CD14-positive monocyte (primary cell): Measurements from ENCODE around the gene RAD51C. TPM values are rescaled to one million over a fixed set of nuclear protein-coding genes. Genes with fewer than 3 reads are reported as not detected.

Experiments
- DNase-seq, 3 donors: peaks; one replicate each; pipeline ENCODE4 v3.0.0-alpha.2; 2011 to 2022
- H2AFZ ChIP-seq: 2 replicates; pipeline ENCODE4 v1.6.0; 2012; ENCODE audit warnings: mild to moderate bottlenecking, low read depth, low read length, inconsistent platforms; ENCODE audit not compliant: insufficient read depth, poor library complexity, severe bottlenecking
- H3K27ac ChIP-seq, 2 donors: 1 replicate in 1 of 2; 2 replicates in 1 of 2; pipeline ENCODE4 v1.5.1; 2012 to 2013; ENCODE audit warnings: low read length in 2 of 2, control low read depth in 1 of 2, inconsistent platforms in 1 of 2, low read depth in 1 of 2, mild to moderate bottlenecking in 1 of 2
- H3K27me3 ChIP-seq, 2 donors: one replicate each; pipeline versions ENCODE4 v1.6.0 to v1.6.1; 2011 to 2013; ENCODE audit warnings: low read length in 2 of 2; ENCODE audit not compliant: control insufficient read depth in 2 of 2, insufficient read depth in 2 of 2
- H3K36me3 ChIP-seq, 2 donors: replicated peaks in 1 of 2; 1 replicate in 1 of 2; 2 replicates in 1 of 2; pipeline versions ENCODE4 v1.5.1 to v1.6.1; 2012 to 2013; ENCODE audit warnings: low read length in 2 of 2, control low read depth in 1 of 2, inconsistent platforms in 1 of 2, mild to moderate bottlenecking in 1 of 2; ENCODE audit not compliant: insufficient read depth in 2 of 2, control insufficient read depth in 1 of 2
- H3K4me1 ChIP-seq, 2 donors: 1 replicate in 1 of 2; 2 replicates in 1 of 2; pipeline versions ENCODE4 v1.5.1 to v1.6.1; 2012 to 2013; ENCODE audit warnings: low read length in 2 of 2, control low read depth in 1 of 2, inconsistent platforms in 1 of 2, mild to moderate bottlenecking in 1 of 2, moderate library complexity in 1 of 2; ENCODE audit not compliant: insufficient read depth in 2 of 2, control insufficient read depth in 1 of 2
- H3K4me2 ChIP-seq: replicated peaks from 2 replicates; pipeline ENCODE3; 2012; ENCODE audit warnings: low read length, moderate library complexity, mild to moderate bottlenecking; ENCODE audit not compliant: poor library complexity, severe bottlenecking; ENCODE audit errors: extremely low read depth
- H3K4me3 ChIP-seq, 3 experiments: fragments of 200-600 bp in 1 of 3; sonication (generic) in 1 of 3; replicated peaks in 1 of 3; 1 replicate in 2 of 3; 2 replicates in 1 of 3; pipeline ENCODE4 v1.5.1; 2011 to 2013; ENCODE audit warnings: low read length in 3 of 3, mild to moderate bottlenecking in 3 of 3, control low read depth in 2 of 3, low read depth in 2 of 3, inconsistent platforms in 1 of 3, moderate library complexity in 1 of 3
- H3K79me2 ChIP-seq: 2 replicates; pipeline ENCODE4 v1.6.0; 2012; ENCODE audit warnings: mild to moderate bottlenecking, control low read depth, inconsistent platforms, low read length, moderate library complexity; ENCODE audit not compliant: insufficient read depth
- H3K9ac ChIP-seq: 2 replicates; pipeline ENCODE4 v1.6.0; 2017; ENCODE audit warnings: low read length, mild to moderate bottlenecking; ENCODE audit not compliant: insufficient read depth, poor library complexity, severe bottlenecking
- H3K9me3 ChIP-seq, 2 donors: replicated peaks in 1 of 2; 1 replicate in 1 of 2; 2 replicates in 1 of 2; pipeline versions ENCODE4 v1.5.1 to v1.6.1; 2012 to 2013; ENCODE audit warnings: low read length in 2 of 2, control low read depth in 1 of 2; ENCODE audit not compliant: control insufficient read depth in 1 of 2, insufficient read depth in 1 of 2
- H4K20me1 ChIP-seq: 2 replicates; pipeline ENCODE4 v1.6.0; 2012; ENCODE audit warnings: mild to moderate bottlenecking, low read length, control low read depth, moderate library complexity; ENCODE audit not compliant: insufficient read depth
- H3K27ac Mint-ChIP-seq, 7 donors: one replicate each; pipeline ENCODE4 v1.8.0; 2020; ENCODE audit warnings: mild to moderate bottlenecking in 7 of 7, mixed read lengths in 7 of 7, moderate library complexity in 6 of 7, inconsistent platforms in 2 of 7
- H3K27me3 Mint-ChIP-seq, 3 donors: one replicate each; pipeline ENCODE4 v1.8.0; 2021 to 2022; ENCODE audit warnings: low read depth in 3 of 3, mild to moderate bottlenecking in 3 of 3, mixed read lengths in 3 of 3, moderate library complexity in 3 of 3, inconsistent platforms in 1 of 3
- H3K36me3 Mint-ChIP-seq, 2 donors: one replicate each; pipeline ENCODE4 v1.8.0; 2020; ENCODE audit warnings: mixed read lengths in 2 of 2, inconsistent platforms in 1 of 2, mild to moderate bottlenecking in 1 of 2
- H3K4me1 Mint-ChIP-seq: one replicate; pipeline ENCODE4 v1.8.0; 2020; ENCODE audit warnings: mild to moderate bottlenecking, mixed read lengths
- H3K4me3 Mint-ChIP-seq, 2 donors: one replicate each; pipeline ENCODE4 v1.8.0; 2020; ENCODE audit warnings: mild to moderate bottlenecking in 2 of 2, mixed read lengths in 2 of 2, moderate library complexity in 1 of 2
- H3K9me3 Mint-ChIP-seq, 7 donors: one replicate each; pipeline ENCODE4 v1.8.0; 2020 to 2022; ENCODE audit warnings: mixed read lengths in 7 of 7, mild to moderate bottlenecking in 6 of 7, moderate library complexity in 6 of 7, inconsistent platforms in 2 of 7
- WGBS: methylation state at CpG from one replicate; pipeline ENCODE4 v1.1.5; 2013; ENCODE audit warnings: missing lambda C conversion rate; ENCODE audit not compliant: insufficient coverage; 5-methylcytosine and 5-hydroxymethylcytosine counted together
- intact Hi-C, 2 donors: fragments of 100-400 bp; cut with micrococcal nuclease; formaldehyde crosslinking; loops; one replicate each; pipeline versions ENCODE4 v1.15.0 to v1.15.1; 2023
- polyA plus RNA-seq, 3 donors: library from polyadenylated mRNA; depleted of rRNA in 1 of 3; unstranded in 2 of 3; stranded (reverse) in 1 of 3; fragments of 300-500 nt in 2 of 3; fragments of >200 nt in 1 of 3; fragmentation: Illumina TruSeq in 2 of 3; gene quantifications; 1 replicate in 2 of 3; 2 replicates in 1 of 3; pipeline ENCODE4 v1.2.3, GENCODE V29; 2012 to 2021
- TF ChIP-seq, protein P1 (sequence below): fragments of 200-600 bp; IDR thresholded peaks from one replicate; pipeline ENCODE4 v1.8.0; 2022; ENCODE audit warnings: antibody characterized with exemption, mild to moderate bottlenecking

The RAD51C gene
- polyA plus RNA-seq, 3 donors: 6.8 to 14.5 (median 13.1) TPM

DNA sequence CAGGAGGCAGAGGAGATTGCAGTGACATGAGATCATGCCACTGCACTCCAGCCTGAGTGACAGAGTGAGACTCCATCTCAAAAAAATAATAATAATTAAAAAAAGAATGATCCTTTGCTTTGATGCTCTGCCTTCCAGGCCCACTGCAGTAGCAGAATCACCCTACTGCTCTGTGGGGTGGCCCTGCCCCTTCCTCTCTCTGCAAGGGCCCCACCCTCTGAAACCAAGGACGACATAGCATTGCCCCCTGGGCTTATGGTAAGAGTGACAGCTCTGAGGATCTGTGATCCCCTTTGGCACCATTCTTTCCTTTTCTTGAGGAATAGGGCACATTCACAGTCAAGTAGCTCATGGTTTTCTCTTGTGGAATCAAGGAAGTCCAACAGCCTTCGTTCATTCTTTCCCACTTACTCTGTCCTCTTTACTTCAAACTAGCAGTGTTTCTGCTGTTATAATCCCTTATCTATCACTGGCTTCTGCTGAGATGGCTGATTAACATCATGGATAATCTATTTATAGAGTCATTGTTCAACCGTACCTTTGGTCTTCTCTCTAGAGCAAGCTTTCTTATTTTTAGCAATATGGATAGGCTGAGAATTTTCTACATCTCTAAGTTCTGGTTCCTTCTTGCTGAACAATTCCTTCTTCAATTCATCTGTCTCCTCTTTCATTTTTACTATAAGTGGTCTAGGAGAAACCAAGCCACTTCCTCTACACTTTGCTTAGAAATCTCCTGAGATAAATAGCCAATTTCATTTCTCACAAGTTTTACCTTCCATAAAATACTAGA, 14.1 kb downstream of the RAD51C start:
- WGBS: no CpG with 5 or more reads among the region's 3 CpGs
- no peak overlapping the region for H3K9ac ChIP-seq
- H3K27ac Mint-ChIP-seq: peak overlapping the region in 1 of 7 donors; percentile 55

DNA sequence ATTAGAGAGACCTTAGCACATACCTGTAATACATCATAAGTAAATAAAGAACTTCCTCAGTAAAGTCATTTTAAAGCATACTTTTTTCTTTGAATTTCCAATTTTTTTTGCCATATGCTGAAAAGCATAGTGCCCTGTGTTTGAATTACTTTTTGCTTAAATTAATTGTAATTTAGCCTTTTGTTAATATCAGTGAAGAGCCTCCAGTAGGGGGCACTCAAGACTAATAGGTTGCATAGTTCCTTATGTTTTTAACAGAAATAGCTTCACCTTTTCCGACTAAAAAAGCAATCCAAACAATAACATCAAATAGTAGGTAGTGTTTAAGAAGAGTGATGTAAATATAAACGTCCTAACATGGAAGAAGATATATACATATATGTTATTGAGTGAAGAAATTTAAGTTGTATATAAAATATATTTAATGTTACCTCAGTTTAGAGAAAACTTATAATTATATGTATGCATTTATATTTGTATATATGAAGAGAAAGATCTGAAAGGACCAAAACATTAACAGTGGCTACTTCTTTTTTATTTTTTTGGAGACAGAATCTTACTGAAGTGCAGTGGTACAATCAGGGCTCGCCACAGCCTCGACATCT, 18.6 kb downstream of the RAD51C start:
- no peaks in the 10 kb centered on the region for H3K9me3 ChIP-seq
- intact Hi-C loops: loop anchor here (1.0 to 2.0 kb wide), 2 partner anchors 294 kb away; no protein-coding TSS in a partner anchor
- no peak overlapping the region for H3K27ac Mint-ChIP-seq
- 100% methylated on average over 2 of the region's 4 CpGs for WGBS
- H3K4me3 Mint-ChIP-seq: no peak overlapping the region
- TF ChIP-seq, protein P1, sequence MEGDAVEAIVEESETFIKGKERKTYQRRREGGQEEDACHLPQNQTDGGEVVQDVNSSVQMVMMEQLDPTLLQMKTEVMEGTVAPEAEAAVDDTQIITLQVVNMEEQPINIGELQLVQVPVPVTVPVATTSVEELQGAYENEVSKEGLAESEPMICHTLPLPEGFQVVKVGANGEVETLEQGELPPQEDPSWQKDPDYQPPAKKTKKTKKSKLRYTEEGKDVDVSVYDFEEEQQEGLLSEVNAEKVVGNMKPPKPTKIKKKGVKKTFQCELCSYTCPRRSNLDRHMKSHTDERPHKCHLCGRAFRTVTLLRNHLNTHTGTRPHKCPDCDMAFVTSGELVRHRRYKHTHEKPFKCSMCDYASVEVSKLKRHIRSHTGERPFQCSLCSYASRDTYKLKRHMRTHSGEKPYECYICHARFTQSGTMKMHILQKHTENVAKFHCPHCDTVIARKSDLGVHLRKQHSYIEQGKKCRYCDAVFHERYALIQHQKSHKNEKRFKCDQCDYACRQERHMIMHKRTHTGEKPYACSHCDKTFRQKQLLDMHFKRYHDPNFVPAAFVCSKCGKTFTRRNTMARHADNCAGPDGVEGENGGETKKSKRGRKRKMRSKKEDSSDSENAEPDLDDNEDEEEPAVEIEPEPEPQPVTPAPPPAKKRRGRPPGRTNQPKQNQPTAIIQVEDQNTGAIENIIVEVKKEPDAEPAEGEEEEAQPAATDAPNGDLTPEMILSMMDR: peak; percentile 93
- H3K9me3 Mint-ChIP-seq: no peaks in the 10 kb centered on the region
- H3K4me1 ChIP-seq: no peaks in the 10 kb centered on the region
- H3K4me3 ChIP-seq: no peak overlapping the region
- H3K27ac ChIP-seq: peak overlapping the region in 1 of 2 donors; percentile 23
- peak; percentile 35 to 73 (median 53) for DNase-seq
- H3K4me1 Mint-ChIP-seq: peaks cover 5% of the 10 kb centered on the region
- H2AFZ ChIP-seq: no peak overlapping the region
- H3K27me3 Mint-ChIP-seq: no peaks in the 10 kb centered on the region
- no peak overlapping the region for H3K4me2 ChIP-seq
- no peaks in the 10 kb centered on the region for H3K79me2 ChIP-seq
- H3K27me3 ChIP-seq: no peaks in the 10 kb centered on the region
- no peaks in the 10 kb centered on the region for H4K20me1 ChIP-seq
- no peak overlapping the region for H3K9ac ChIP-seq
- peaks cover 16 to 24% of the 10 kb centered on the region in 2 donors for H3K36me3 Mint-ChIP-seq
- peaks cover 2 to 5% of the 10 kb centered on the region in 2 donors for H3K36me3 ChIP-seq

More for the DNA sequence above, 14.1 kb downstream of the RAD51C start:
- Histone ChIP-seq H3K27me3 (no peaks in the 10 kb centered on the region), H2AFZ (no peak overlapping the region), H3K9me3 (no peaks in the 10 kb centered on the region), H3K4me3 (no peak overlapping the region), H3K79me2 (no peaks in the 10 kb centered on the region), H3K4me1 (no peaks in the 10 kb centered on the region), H3K4me2 (no peak overlapping the region), H3K27ac (no peak overlapping the region), H3K36me3 (peaks cover 4 to 14% of the 10 kb centered on the region in 2 donors), H4K20me1 (no peaks in the 10 kb centered on the region)
- TF ChIP-seq, protein P1: no peak
- H3K36me3 Mint-ChIP-seq: peaks cover 21 to 33% of the 10 kb centered on the region in 2 donors
- no peaks in the 10 kb centered on the region for H3K9me3 Mint-ChIP-seq
- H3K4me3 Mint-ChIP-seq: no peak overlapping the region
- H3K4me1 Mint-ChIP-seq: peaks cover 2% of the 10 kb centered on the region
- H3K27me3 Mint-ChIP-seq: no peaks in the 10 kb centered on the region
- intact Hi-C loops: no loop called here
- no peak for DNase-seq
